WTC11 (cell line): ENCODE data around the gene MEIS2.

Experiments used
- ATF3 ChIP-seq: sonication (generic); formaldehyde crosslinking; conservative IDR thresholded peaks from 2 replicates; pipeline ENCODE4 v1.8.1; 2022; ENCODE audit warnings: mild to moderate bottlenecking, missing genetic modification reagents
- CBFB ChIP-seq: sonication (generic); formaldehyde crosslinking; IDR thresholded peaks from 2 replicates; pipeline ENCODE4 v1.8.1; 2022; ENCODE audit warnings: mild to moderate bottlenecking, low read depth, missing genetic modification reagents
- CTCF ChIP-seq: fragments of 200-600 bp; IDR thresholded peaks from 2 replicates; pipeline ENCODE4 v1.8.0; 2022; ENCODE audit warnings: antibody characterized with exemption
- NFYB ChIP-seq: sonication (generic); formaldehyde crosslinking; conservative IDR thresholded peaks from 2 replicates; pipeline ENCODE4 v1.8.0; 2022; ENCODE audit warnings: low read depth, missing genetic modification reagents
- NR2C2 ChIP-seq: sonication (generic); formaldehyde crosslinking; IDR thresholded peaks from 2 replicates; pipeline ENCODE4 v1.8.0; 2022; ENCODE audit warnings: mild to moderate bottlenecking, missing genetic modification reagents
- SMAD3 ChIP-seq: sonication (generic); formaldehyde crosslinking; IDR thresholded peaks from 2 replicates; pipeline ENCODE4 v1.8.0; 2022; ENCODE audit warnings: missing genetic modification reagents, mild to moderate bottlenecking, borderline replicate concordance
- STAT6 ChIP-seq: sonication (generic); formaldehyde crosslinking; conservative IDR thresholded peaks from 2 replicates; pipeline ENCODE4 v1.8.1; 2023; ENCODE audit warnings: mild to moderate bottlenecking, low read depth, missing genetic modification reagents, moderate library complexity
- ZNF138 ChIP-seq: sonication (generic); formaldehyde crosslinking; conservative IDR thresholded peaks from 2 replicates; pipeline ENCODE4 v1.8.1; 2022; ENCODE audit warnings: mild to moderate bottlenecking, moderate library complexity, missing genetic modification reagents
- ZNF263 ChIP-seq: sonication (generic); formaldehyde crosslinking; IDR thresholded peaks from 2 replicates; pipeline ENCODE4 v1.8.1; 2022; ENCODE audit warnings: low read depth, mild to moderate bottlenecking, moderate library complexity, missing genetic modification reagents
- ZNF512 ChIP-seq: sonication (generic); formaldehyde crosslinking; IDR thresholded peaks from 2 replicates; pipeline ENCODE4 v1.8.1; 2022; ENCODE audit warnings: missing genetic modification reagents, borderline replicate concordance

GRCh38 chr15:37109872-37110572 is 9.7 kb upstream of the MEIS2 start:
- TF ChIP-seq CTCF (no peak), ATF3 (no peak), STAT6 (no peak), SMAD3 (CRISPR knock-in tag) (no peak), NFYB (CRISPR knock-in tag) (no peak), ZNF512 (CRISPR knock-in tag) (no peak), ZNF263 (CRISPR knock-in tag) (no peak), ZNF138 (CRISPR knock-in tag) (no peak), CBFB (no peak), NR2C2 (CRISPR knock-in tag) (no peak)
